ENCODE data around the gene TMEM147.

GRCh38 chr19:35590875-35591274 lies 45.4 kb downstream of the TMEM147 start:
- TF ChIP-seq CTCF (IDR thresholded peaks at IDR 0.05; ENCODE audit: low read depth, low read length) (no peak), POLR2A (IDR thresholded peaks at IDR 0.05; ENCODE audit: extremely low read depth, insufficient read length) (no peak), MYC (IDR thresholded peaks at IDR 0.05; ENCODE audit: low read depth, low read length) (no peak), MAX (IDR thresholded peaks at IDR 0.05; ENCODE audit: low read depth, low read length) (no peak)
